ENCODE results near the gene AFAP1L1.

DNA sequence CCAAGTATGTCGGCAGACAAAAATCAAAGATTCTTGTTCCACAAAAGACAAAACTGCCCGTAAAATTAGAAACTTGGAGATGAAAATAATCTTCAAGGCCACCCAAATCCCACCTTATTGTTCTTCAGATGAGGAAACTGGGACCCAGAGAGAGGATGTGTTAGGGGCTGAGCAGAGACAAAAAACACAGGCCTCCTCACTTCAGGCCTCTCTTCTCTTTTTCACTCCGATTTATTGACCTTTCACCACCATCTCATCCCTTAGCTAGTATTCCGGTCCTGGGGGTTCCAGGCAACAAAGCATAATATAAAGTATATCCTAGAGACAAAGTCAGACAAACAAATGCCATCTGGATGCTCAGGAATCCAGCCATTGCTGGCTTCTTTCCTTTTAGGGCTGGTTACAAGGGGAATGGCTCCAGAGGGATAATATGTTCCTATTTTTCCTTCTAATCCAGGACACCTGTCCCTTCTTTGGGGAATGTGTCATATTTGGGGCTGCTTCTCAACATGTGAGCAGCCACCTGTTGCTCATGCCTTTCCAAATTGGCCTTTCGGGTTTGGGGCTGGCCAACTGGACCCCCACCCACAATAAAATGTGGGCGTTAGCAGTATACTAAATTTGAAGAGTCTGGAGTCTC, 42.2 kb upstream of the AFAP1L1 start:
- TF ChIP-seq CTCF (IDR thresholded peaks at IDR 0.05; ENCODE audit: low read length) (no peak), EZH2 (optimal IDR thresholded peaks at IDR 0.05; ENCODE audit: low read depth, low read length) (no peak)
